ENCODE measurements around the gene BNC2.

BNC2 gene

DNA sequence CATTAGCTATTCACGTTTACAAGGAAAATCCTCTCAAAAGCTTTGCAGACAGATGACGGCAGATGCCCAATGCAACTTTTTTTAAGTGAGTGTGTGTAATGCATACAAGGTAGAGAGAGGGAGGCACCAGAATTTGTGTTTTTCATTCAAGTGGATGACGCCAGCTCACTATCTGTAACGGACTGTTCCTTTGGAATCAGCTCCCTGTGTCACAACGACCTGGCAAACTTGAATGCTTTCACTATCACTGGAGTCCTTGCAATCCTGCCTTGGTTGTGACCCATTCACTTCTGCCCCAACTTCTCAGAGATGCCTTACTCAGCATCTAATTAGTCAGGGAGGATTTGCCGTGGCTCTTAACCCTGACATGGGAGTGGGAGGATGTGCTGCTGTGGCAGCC lies 148.5 kb downstream of the BNC2 start:
- CTCF ChIA-PET, result no interaction called here
- H3K36me3 ChIP-seq (ENCODE audit: control insufficient read depth in 2 of 2, insufficient read depth in 1 of 2, low read length in 2 of 2), result no peaks in the 10 kb centered on the region
- POLR2A ChIA-PET, result interaction anchor here (0.5 to 0.6 kb wide), 2 partner anchors 17 to 150 kb away, joined by 3 to 5 read pairs; no protein-coding TSS in a partner anchor
- H3K4me3 ChIP-seq (ENCODE audit: low read depth, low read length), result no peak overlapping the region
- H3K4me1 ChIP-seq (ENCODE audit: control insufficient read depth, insufficient read depth, low read length), result peaks cover 4% of the 10 kb centered on the region; the same call in 1 of the 2 replicates
- H3K27ac ChIP-seq (ENCODE audit: extremely low read depth, low read depth, low read length), result no peak overlapping the region
- TF ChIP-seq ZNF311 (tag by site-specific recombination; IDR thresholded peaks at IDR 0.05; ENCODE audit: borderline replicate concordance), result no peak
- TF ChIP-seq, protein P1, sequence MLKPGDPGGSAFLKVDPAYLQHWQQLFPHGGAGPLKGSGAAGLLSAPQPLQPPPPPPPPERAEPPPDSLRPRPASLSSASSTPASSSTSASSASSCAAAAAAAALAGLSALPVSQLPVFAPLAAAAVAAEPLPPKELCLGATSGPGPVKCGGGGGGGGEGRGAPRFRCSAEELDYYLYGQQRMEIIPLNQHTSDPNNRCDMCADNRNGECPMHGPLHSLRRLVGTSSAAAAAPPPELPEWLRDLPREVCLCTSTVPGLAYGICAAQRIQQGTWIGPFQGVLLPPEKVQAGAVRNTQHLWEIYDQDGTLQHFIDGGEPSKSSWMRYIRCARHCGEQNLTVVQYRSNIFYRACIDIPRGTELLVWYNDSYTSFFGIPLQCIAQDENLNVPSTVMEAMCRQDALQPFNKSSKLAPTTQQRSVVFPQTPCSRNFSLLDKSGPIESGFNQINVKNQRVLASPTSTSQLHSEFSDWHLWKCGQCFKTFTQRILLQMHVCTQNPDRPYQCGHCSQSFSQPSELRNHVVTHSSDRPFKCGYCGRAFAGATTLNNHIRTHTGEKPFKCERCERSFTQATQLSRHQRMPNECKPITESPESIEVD (tag by site-specific recombination; IDR thresholded peaks at IDR 0.05), result 0 out of 2 replicates have a peak, but pooled peaks have one; percentile 23
- no peaks in the 10 kb centered on the region for H3K9me3 ChIP-seq (ENCODE audit: control insufficient read depth, insufficient read depth, low read depth, low read length)

DNA sequence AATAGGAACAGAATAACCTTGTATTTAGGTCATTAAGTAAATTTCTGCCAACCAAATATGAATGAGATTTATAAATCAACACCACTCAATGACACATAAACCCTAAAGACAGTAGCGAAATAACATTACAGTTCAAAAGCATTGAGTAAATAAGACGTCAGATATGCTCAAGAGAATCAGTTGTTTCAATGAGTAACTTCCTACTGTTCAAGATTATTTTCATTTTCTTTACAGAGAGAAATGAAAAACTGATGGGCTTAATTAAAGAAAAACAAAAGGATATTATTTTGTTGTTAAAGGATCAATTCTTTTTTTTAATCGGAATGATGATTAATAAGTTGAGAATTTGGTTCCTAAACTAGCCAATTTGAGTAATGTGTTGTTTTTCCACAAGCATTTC lies 150.1 kb downstream of the BNC2 start:
- Histone ChIP-seq H3K9me3 (ENCODE audit: control insufficient read depth, insufficient read depth, low read depth, low read length) (no peaks in the 10 kb centered on the region), H3K36me3 (ENCODE audit: control insufficient read depth in 2 of 2, insufficient read depth in 1 of 2, low read length in 2 of 2) (no peaks in the 10 kb centered on the region), H3K27ac (ENCODE audit: extremely low read depth, low read depth, low read length) (no peak overlapping the region), H3K4me1 (ENCODE audit: control insufficient read depth, insufficient read depth, low read length) (no peaks in the 10 kb centered on the region), H3K4me3 (ENCODE audit: low read depth, low read length) (no peak overlapping the region)
- CTCF ChIA-PET, result interaction anchor here (0.7 kb wide), 1 partner anchor 362 kb away, joined by 3 read pairs; no protein-coding TSS in a partner anchor
- TF ChIP-seq SCRT1 (tag by site-specific recombination; IDR thresholded peaks at IDR 0.05; ENCODE audit: borderline replicate concordance), result no peak
- TF ChIP-seq ZNF654 (tag by site-specific recombination; IDR thresholded peaks at IDR 0.05; ENCODE audit: low read depth), result no peak
- TF ChIP-seq WT1 (tag by site-specific recombination; IDR thresholded peaks at IDR 0.05), result no peak
- no peak for TF ChIP-seq ZNF175 (tag by site-specific recombination; IDR thresholded peaks at IDR 0.05)
- TF ChIP-seq KLF8 (tag by site-specific recombination; IDR thresholded peaks at IDR 0.05), result no peak
- no peak for TF ChIP-seq ZNF16 (tag by site-specific recombination; IDR thresholded peaks at IDR 0.05; ENCODE audit: low read depth)
- TF ChIP-seq, protein P2, sequence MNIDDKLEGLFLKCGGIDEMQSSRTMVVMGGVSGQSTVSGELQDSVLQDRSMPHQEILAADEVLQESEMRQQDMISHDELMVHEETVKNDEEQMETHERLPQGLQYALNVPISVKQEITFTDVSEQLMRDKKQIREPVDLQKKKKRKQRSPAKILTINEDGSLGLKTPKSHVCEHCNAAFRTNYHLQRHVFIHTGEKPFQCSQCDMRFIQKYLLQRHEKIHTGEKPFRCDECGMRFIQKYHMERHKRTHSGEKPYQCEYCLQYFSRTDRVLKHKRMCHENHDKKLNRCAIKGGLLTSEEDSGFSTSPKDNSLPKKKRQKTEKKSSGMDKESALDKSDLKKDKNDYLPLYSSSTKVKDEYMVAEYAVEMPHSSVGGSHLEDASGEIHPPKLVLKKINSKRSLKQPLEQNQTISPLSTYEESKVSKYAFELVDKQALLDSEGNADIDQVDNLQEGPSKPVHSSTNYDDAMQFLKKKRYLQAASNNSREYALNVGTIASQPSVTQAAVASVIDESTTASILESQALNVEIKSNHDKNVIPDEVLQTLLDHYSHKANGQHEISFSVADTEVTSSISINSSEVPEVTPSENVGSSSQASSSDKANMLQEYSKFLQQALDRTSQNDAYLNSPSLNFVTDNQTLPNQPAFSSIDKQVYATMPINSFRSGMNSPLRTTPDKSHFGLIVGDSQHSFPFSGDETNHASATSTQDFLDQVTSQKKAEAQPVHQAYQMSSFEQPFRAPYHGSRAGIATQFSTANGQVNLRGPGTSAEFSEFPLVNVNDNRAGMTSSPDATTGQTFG (tag by site-specific recombination; IDR thresholded peaks at IDR 0.05; ENCODE audit: borderline replicate concordance), result no peak
- TF ChIP-seq ZBTB7A (tag by site-specific recombination; IDR thresholded peaks at IDR 0.05; ENCODE audit: low read depth), result no peak
- TF ChIP-seq ZFP37 (tag by site-specific recombination; IDR thresholded peaks at IDR 0.05), result no peak
- TF ChIP-seq, protein P3, sequence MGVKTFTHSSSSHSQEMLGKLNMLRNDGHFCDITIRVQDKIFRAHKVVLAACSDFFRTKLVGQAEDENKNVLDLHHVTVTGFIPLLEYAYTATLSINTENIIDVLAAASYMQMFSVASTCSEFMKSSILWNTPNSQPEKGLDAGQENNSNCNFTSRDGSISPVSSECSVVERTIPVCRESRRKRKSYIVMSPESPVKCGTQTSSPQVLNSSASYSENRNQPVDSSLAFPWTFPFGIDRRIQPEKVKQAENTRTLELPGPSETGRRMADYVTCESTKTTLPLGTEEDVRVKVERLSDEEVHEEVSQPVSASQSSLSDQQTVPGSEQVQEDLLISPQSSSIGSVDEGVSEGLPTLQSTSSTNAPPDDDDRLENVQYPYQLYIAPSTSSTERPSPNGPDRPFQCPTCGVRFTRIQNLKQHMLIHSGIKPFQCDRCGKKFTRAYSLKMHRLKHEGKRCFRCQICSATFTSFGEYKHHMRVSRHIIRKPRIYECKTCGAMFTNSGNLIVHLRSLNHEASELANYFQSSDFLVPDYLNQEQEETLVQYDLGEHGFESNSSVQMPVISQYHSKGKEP (tag by site-specific recombination; IDR thresholded peaks at IDR 0.05), result no peak
- TF ChIP-seq YY2 (tag by site-specific recombination; IDR thresholded peaks at IDR 0.05), result no peak
- TF ChIP-seq IKZF3 (tag by site-specific recombination; IDR thresholded peaks at IDR 0.05), result no peak
- TF ChIP-seq GLIS2 (tag by site-specific recombination; IDR thresholded peaks at IDR 0.05), result no peak
- TF ChIP-seq, protein P4, sequence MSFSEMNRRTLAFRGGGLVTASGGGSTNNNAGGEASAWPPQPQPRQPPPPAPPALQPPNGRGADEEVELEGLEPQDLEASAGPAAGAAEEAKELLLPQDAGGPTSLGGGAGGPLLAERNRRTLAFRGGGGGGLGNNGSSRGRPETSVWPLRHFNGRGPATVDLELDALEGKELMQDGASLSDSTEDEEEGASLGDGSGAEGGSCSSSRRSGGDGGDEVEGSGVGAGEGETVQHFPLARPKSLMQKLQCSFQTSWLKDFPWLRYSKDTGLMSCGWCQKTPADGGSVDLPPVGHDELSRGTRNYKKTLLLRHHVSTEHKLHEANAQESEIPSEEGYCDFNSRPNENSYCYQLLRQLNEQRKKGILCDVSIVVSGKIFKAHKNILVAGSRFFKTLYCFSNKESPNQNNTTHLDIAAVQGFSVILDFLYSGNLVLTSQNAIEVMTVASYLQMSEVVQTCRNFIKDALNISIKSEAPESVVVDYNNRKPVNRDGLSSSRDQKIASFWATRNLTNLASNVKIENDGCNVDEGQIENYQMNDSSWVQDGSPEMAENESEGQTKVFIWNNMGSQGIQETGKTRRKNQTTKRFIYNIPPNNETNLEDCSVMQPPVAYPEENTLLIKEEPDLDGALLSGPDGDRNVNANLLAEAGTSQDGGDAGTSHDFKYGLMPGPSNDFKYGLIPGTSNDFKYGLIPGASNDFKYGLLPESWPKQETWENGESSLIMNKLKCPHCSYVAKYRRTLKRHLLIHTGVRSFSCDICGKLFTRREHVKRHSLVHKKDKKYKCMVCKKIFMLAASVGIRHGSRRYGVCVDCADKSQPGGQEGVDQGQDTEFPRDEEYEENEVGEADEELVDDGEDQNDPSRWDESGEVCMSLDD (tag by site-specific recombination; IDR thresholded peaks at IDR 0.05), result no peak
- TF ChIP-seq ZNF114 (tag by site-specific recombination; IDR thresholded peaks at IDR 0.05), result no peak
- TF ChIP-seq ZNF248 (tag by site-specific recombination; IDR thresholded peaks at IDR 0.05), result no peak
- TF ChIP-seq, protein P5, sequence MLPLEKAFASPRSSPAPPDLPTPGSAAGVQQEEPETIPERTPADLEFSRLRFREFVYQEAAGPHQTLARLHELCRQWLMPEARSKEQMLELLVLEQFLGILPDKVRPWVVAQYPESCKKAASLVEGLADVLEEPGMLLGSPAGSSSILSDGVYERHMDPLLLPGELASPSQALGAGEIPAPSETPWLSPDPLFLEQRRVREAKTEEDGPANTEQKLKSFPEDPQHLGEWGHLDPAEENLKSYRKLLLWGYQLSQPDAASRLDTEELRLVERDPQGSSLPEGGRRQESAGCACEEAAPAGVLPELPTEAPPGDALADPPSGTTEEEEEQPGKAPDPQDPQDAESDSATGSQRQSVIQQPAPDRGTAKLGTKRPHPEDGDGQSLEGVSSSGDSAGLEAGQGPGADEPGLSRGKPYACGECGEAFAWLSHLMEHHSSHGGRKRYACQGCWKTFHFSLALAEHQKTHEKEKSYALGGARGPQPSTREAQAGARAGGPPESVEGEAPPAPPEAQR (tag by site-specific recombination; IDR thresholded peaks at IDR 0.05), result no peak
- no peak for TF ChIP-seq ZNF214 (tag by site-specific recombination; IDR thresholded peaks at IDR 0.05; ENCODE audit: borderline replicate concordance)
- POLR2A ChIA-PET, result no interaction called here

Measured in HEK293 (cell line).